HCT116 (cell line): ENCODE results near the gene TNFRSF25. TPM values are rescaled to one million over a fixed set of nuclear protein-coding genes. Genes with fewer than 3 reads are reported as not detected.

Experiments
- ATAC-seq: fragments of 200-7000 bp; cut with Tn5 transposase; 2 replicates; pipeline ENCODE4 v1.9.1; 2020; ENCODE audit warnings: mild to moderate bottlenecking, moderate library complexity
- BruUV-seq: library from RNA; stranded (reverse); fragments of 400-500 nt; replicated peaks from 2 replicates; lab custom pipeline; 2021; lab: Mats Ljungman, UMichigan
- CTCF ChIA-PET: fragments of 300-600 bp; sonication (Branson Sonifier 250); formaldehyde crosslinking; loops from one replicate; lab custom pipeline; 2021; ENCODE audit warnings: antibody characterized with exemption; lab: Charles Lee
- POLR2A ChIA-PET: fragments of 300-600, 350-600 bp; sonication (Branson Sonifier 250); formaldehyde crosslinking; loops from one replicate; lab custom pipeline; 2021; ENCODE audit warnings: antibody characterized with exemption; lab: Charles Lee
- RAD21 ChIA-PET, 2 experiments: fragments of 300-600 bp; sonication (Branson Sonifier 250); formaldehyde crosslinking; loops; one replicate each; lab custom pipeline; 2023; ENCODE audit warnings: low total read pairs in 2 of 2; ENCODE audit not compliant: uncharacterized antibody in 2 of 2, unreplicated experiment in 2 of 2, low non-redundant PET in 1 of 2; lab: Charles Lee
- DNase-seq: peaks from one replicate; pipeline ENCODE4 v3.0.0-alpha.2; 2010; ENCODE audit warnings: low read depth, low spot score
- H2AFZ ChIP-seq: fragments of 200-600 bp; shearing (Covaris generic), sonication (generic); 2 replicates; pipeline ENCODE4 v1.6.1; 2017; ENCODE audit warnings: low read depth, mixed run types, mixed read lengths, antibody characterized with exemption, low read length; ENCODE audit not compliant: poor library complexity, severe bottlenecking
- H3K27ac ChIP-seq: 2 replicates; pipeline ENCODE4 v1.5.1; 2012; ENCODE audit warnings: low read depth, low read length
- H3K27me3 ChIP-seq: fragments of 200-600 bp; sonication (generic); 2 replicates; pipeline ENCODE4 v1.6.1; 2016; ENCODE audit warnings: mixed run types, low read length, mixed read lengths; ENCODE audit not compliant: insufficient read depth
- H3K36me3 ChIP-seq, 2 experiments: fragments of 200-500 bp in 1 of 2; fragments of 200-600 bp in 1 of 2; sonication (Bioruptor generic) in 1 of 2; sonication (generic) in 1 of 2; 2 replicates each; pipeline versions ENCODE4 v1.5.1 to v1.6.1; 2014 to 2016; ENCODE audit warnings: low read length in 2 of 2, inconsistent platforms in 1 of 2, mixed read lengths in 1 of 2, mixed run types in 1 of 2; ENCODE audit not compliant: insufficient read depth in 2 of 2, control insufficient read depth in 1 of 2
- H3K4me1 ChIP-seq, 2 experiments: fragments of 200-600 bp in 1 of 2; sonication (generic) in 1 of 2; 2 replicates each; pipeline versions ENCODE4 v1.5.1 to v1.6.1; 2012 to 2017; ENCODE audit warnings: low read length in 2 of 2, inconsistent platforms in 1 of 2, mild to moderate bottlenecking in 1 of 2, mixed read lengths in 1 of 2, mixed run types in 1 of 2, moderate library complexity in 1 of 2; ENCODE audit not compliant: insufficient read depth in 2 of 2, control insufficient read depth in 1 of 2
- H3K4me2 ChIP-seq: fragments of 200-600 bp; sonication (generic); 2 replicates; pipeline ENCODE4 v1.6.1; 2017; ENCODE audit warnings: mixed run types, low read length, mixed read lengths
- H3K4me3 ChIP-seq, 2 experiments: fragments of 200-600 bp in 1 of 2; sonication (generic) in 1 of 2; replicated peaks in 1 of 2; 2 replicates each; pipeline ENCODE4 v1.5.1; 2011 to 2016; ENCODE audit warnings: low read length in 2 of 2, control low read depth in 1 of 2, low read depth in 1 of 2, mild to moderate bottlenecking in 1 of 2, mixed read lengths in 1 of 2, mixed run types in 1 of 2
- H3K79me2 ChIP-seq: fragments of 200-600 bp; sonication (generic); 2 replicates; pipeline ENCODE4 v1.6.1; 2017; ENCODE audit warnings: mild to moderate bottlenecking, mixed run types, low read length, moderate library complexity, mixed read lengths; ENCODE audit not compliant: insufficient read depth
- H3K9ac ChIP-seq: fragments of 200-600 bp; sonication (generic); 2 replicates; pipeline ENCODE4 v1.6.1; 2016; ENCODE audit warnings: low read length, mixed read lengths
- H3K9me2 ChIP-seq: fragments of 200-600 bp; sonication (generic), shearing (Covaris generic); 2 replicates; pipeline ENCODE4 v1.6.1; 2017; ENCODE audit warnings: mixed run types, mild to moderate bottlenecking, moderate library complexity; ENCODE audit not compliant: insufficient read depth
- H3K9me3 ChIP-seq, 2 experiments: fragments of 200-500 bp in 1 of 2; fragments of 200-600 bp in 1 of 2; sonication (Bioruptor generic) in 1 of 2; sonication (generic) in 1 of 2; 2 replicates each; pipeline ENCODE4 v1.6.1; 2014 to 2017; ENCODE audit warnings: low read length in 2 of 2, mixed read lengths in 2 of 2, inconsistent platforms in 1 of 2, low read depth in 1 of 2, mild to moderate bottlenecking in 1 of 2, mixed run types in 1 of 2, moderate library complexity in 1 of 2; ENCODE audit not compliant: control insufficient read depth in 1 of 2, insufficient read depth in 1 of 2
- H4K20me1 ChIP-seq: fragments of 200-600 bp; sonication (generic), shearing (Covaris generic); 2 replicates; pipeline ENCODE4 v1.6.1; 2017; ENCODE audit warnings: mixed run types, mild to moderate bottlenecking, moderate library complexity; ENCODE audit not compliant: insufficient read depth
- CTCF ChIP-seq, 3 experiments: fragments of 200-600 bp in 1 of 3; sonication (generic) in 1 of 3; IDR thresholded peaks in 2 of 3; conservative IDR thresholded peaks in 1 of 3; 2 replicates each; pipeline ENCODE4 v1.5.1; 2012 to 2017; ENCODE audit warnings: low read depth in 2 of 3, low read length in 2 of 3, antibody characterized with exemption in 1 of 3, borderline replicate concordance in 1 of 3, control low read depth in 1 of 3, mild to moderate bottlenecking in 1 of 3, mixed read lengths in 1 of 3, mixed run types in 1 of 3, moderate library complexity in 1 of 3; ENCODE audit not compliant: insufficient read depth in 1 of 3
- POLR2AphosphoS5 ChIP-seq: IDR thresholded peaks from 2 replicates; pipeline ENCODE4 v1.6.1; 2011; ENCODE audit warnings: mild to moderate bottlenecking, low read depth, low read length, moderate library complexity
- RAD21 ChIP-seq: IDR thresholded peaks from 2 replicates; pipeline ENCODE4 v1.6.1; 2012; ENCODE audit warnings: low read depth, mild to moderate bottlenecking
- YY1 ChIP-seq: IDR thresholded peaks from 2 replicates; pipeline ENCODE4 v1.6.1; 2011; ENCODE audit warnings: low read length, low read depth, moderate library complexity, mild to moderate bottlenecking; ENCODE audit not compliant: insufficient replicate concordance; ENCODE audit errors: extremely low read depth
- ZBTB33 ChIP-seq: IDR thresholded peaks from 2 replicates; pipeline ENCODE4 v1.6.1; 2011; ENCODE audit warnings: mild to moderate bottlenecking, low read length, moderate library complexity; ENCODE audit not compliant: insufficient replicate concordance; ENCODE audit errors: extremely low read depth
- intact Hi-C: fragments of 100-400 bp; cut with micrococcal nuclease; formaldehyde crosslinking; loops from 2 replicates; pipeline ENCODE4 v1.10.0; 2022
- total RNA-seq: library from RNA; stranded (reverse); gene quantifications from one replicate; pipeline ENCODE4 v1.2.1, GENCODE V29; 2021; ENCODE audit not compliant: unreplicated experiment

The TNFRSF25 gene
- total RNA-seq, 1 experiment from 2014 or later: 27.5 TPM

GRCh38 chr1:6414443-6414844, 51.5 kb downstream of the TNFRSF25 start:
- peak overlapping the region; percentile 84 for H2AFZ ChIP-seq

More at GRCh38 chr1:6414443-6414844, 51.5 kb downstream of the TNFRSF25 start:
- ChIA-PET CTCF (interaction anchor here (0.7 to 2.3 kb wide), 9 partner anchors 9 to 168 kb away, joined by 3 to 28 read pairs (median 3); partner anchors contain the start of gene ACOT7), RAD21 (no interaction called here), POLR2A (interaction anchor here (1.1 to 1.4 kb wide), 2 partner anchors 9 to 22 kb away, joined by 3 to 8 read pairs; no protein-coding TSS in a partner anchor)
- Histone ChIP-seq H3K36me3 (no peaks in the 10 kb centered on the region), H4K20me1 (no peaks in the 10 kb centered on the region), H3K9me3 (no peaks in the 10 kb centered on the region), H3K9me2 (no peaks in the 10 kb centered on the region), H3K4me1 (peaks cover 20 to 55% of the 10 kb centered on the region in 2 experiments), H3K79me2 (no peaks in the 10 kb centered on the region), H3K9ac (peak overlapping the region; percentile 67), H3K27ac (peak overlapping the region; percentile 32), H3K4me2 (peak overlapping the region; percentile 89), H3K27me3 (no peaks in the 10 kb centered on the region), H3K4me3 (peak overlapping the region; percentile 28 to 54)
- DNase-seq (peak; percentile 59), ATAC-seq (peak; percentile 88)
- TF ChIP-seq CTCF (IDR thresholded peaks at IDR 0.05 in 2 of 3, conservative IDR thresholded peaks at IDR 0.05 in 1 of 3; ENCODE audit: borderline replicate concordance in 1 of 3, insufficient read depth in 1 of 3, low read depth in 2 of 3, low read length in 2 of 3) (peak in 2 of 3 experiments; percentile 81 to 84; a peak in 4 of 6 replicates), ZBTB33 (no peak), POLR2AphosphoS5 (peak; percentile 38; the same call in 1 of the 2 replicates), YY1 (peak; percentile 29), RAD21 (no peak)
- intact Hi-C loops: no loop called here
- BruUV-seq: no TSS peak
